Limb (tissue), 2 donors: ENCODE measurements around the gene PRUNE2.
"Not testable (repeated sequence)": the region's sequence is repeated elsewhere in the genome, so short reads cannot be mapped to it uniquely, and the experiment has no call there.

Experiments
- DNase-seq, 2 donors: peaks; one replicate each; pipeline ENCODE4 v3.0.0-alpha.2; 2016; ENCODE audit errors: extremely low spot score in 2 of 2

The PRUNE2 gene

DNA sequence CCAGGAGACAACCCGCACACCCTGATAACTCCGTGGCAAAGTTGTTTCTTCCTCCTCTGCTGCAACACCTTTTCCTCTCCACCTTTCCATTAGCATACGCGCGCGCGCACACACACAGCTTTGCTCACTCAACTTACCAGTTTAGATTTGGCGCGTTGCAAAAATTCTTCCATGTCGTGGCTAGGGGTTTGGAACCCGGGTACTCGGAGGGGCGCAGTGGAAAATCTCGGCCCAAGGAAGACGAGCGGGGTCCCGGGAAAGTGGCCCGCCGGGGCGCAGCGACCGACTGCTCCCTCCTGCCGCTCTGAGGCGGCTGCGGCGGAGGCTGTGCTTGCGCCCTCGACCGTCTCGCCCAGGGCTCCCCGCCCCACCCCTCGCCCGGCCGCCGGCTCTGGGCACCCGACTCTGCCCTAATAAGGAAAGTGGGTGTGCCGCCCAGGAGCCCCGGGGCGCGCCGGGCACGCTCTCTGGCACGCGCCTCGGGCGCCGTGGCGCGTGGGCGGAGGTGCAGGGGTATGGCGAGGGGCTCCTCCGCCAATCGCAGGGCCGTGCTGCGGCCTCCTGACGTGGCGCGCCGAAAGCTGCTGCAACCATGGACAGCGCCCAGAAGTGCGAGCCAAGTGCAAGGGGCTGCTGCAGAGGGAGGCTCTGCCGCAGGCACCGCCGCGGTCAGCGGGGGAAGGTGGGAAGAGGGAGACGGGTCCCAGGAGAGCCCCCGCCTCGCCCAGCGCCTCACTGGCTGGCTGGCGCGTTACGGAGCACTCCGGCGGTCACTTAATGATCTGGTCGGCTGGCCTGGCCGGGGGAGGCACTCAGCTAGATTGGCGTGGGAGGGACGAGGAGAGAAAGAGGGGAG is at the start of gene PRUNE2:
Gene PRUNE2, minus strand, starts transcription at position 324 of the 856 bp plus-strand sequence. Its CDS starts 151 bp downstream, at position 173.
- DNase-seq = peak; percentile 76 to 89

DNA sequence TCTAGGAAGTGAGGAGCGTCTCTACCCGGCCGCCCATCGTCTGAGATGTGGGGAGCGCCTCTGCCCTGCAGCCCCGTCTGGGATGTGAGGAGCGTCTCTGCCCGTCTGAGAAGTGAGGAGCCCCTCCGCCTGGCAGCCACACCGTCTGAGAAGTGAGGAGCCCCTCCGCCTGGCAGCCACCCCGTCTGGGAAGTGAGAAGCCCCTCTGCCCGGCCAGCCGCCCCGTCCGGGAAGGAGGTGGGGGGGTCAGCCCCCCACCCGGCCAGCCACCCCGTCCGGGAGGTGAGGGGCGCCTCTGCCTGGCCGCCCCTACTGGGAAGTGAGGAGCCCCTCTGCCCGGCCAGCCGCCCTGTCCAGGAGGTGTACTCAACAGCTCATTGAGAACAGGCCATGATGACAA is 49.5 kb upstream of the PRUNE2 start:
- not testable (repeated sequence) for DNase-seq

- no peak for DNase-seq
Measured at GRCh38 chr9:76949865-76950264, 44.0 kb upstream of the PRUNE2 start.

DNA sequence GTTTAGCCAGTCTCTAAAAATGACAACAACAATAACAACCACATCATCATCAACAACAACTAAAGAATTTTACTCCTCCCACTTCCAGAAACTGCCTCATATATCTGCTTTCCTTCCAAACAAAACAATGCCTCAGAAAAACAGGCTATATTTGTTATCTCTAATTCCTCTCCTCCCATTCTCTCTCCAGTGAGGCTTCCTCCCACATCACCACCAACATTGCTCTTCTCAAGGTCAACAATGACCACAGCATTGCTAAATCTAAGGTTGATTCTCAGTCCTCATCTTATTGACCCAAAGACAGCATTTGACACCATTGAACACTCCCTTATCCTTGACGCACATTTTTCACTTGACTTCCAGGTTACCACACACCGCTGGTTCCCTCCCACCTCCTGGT is 38.1 kb upstream of the PRUNE2 start:
- no peak for DNase-seq

DNA sequence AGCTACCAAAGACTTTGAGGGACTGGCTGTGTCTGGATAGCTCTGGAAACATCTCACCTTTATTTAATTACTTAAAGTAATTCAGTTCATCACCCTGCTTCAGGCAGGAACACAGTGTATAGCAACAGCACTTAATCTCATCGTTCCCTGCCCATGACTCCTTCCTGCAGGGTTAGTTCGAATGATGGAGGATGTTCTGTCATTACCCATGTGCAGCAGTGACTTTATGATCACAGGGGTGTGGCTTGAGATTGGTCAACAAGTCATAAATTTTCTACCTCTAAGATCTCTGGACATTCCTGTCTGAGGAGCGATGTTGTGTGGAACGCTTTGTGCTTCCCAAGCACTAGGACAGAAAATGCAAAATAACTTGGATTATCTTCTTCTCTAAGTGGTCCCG is 37.1 kb upstream of the PRUNE2 start:
- no peak for DNase-seq

DNA sequence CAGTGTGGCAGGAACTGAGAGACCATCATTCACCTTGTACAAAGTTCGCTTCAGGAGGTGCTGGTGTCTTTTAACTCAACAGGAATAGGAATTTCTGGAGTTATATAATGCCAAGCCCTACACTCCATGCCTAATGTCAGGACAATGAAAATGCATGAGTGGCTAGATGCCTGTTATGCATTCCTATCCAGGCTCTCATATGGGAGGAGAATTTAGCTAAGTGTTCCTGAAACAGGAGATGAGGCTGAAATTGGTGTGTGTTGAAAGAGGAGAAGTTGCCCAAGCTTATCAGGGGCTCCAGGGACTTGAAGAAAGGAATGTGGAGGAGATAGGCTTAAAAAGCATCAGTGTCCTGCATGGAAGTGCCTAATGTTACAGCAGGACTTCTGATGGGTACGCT is 26.8 kb upstream of the PRUNE2 start:
- DNase-seq = no peak

DNA sequence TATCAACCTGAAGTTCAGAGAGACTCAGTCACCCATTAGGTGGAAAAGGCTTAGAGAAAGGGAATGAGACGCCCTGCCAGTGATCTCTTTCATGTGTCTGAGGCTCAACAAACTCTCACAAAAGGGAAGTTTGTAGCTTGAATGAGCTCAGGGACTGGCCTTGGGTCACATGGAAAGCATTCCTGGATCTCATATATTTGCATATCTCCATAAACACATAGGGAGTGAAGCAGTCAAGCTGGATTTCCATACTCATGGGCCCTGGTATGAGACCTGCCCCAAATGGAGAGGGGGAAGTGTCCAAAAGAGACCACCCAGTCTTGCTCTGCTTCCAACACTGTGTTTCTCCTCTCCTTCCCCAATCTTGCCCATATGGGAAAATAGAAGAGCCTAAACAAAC is 26.4 kb upstream of the PRUNE2 start:
- DNase-seq = no peak

GRCh38 chr9:76927540-76928240 is 21.8 kb upstream of the PRUNE2 start:
- no peak for DNase-seq

DNA sequence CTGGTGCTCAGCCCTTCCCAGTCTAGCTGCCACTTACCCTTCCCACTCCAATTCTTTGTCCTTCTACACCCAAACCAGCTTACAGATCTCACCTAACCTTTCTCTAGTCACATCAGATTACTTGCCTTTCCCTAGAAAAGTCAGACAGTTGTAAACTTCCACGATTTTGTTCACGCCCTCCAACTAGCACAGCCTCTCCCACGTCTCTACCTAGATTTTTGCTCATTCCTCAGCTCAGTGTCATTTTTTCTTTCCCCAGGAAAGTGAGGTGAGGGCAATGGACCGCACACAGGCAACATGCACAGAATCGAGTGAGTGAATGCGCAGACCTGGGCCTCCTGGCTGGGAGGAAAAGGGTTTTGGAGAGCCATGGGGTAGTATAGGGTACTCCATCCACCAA is 20.9 kb upstream of the PRUNE2 start:
- no peak for DNase-seq

- no peak for DNase-seq
Measured at GRCh38 chr9:76926324-76926741, 20.4 kb upstream of the PRUNE2 start.

GRCh38 chr9:76921165-76921564 is 15.3 kb upstream of the PRUNE2 start:
- DNase-seq = no peak

DNA sequence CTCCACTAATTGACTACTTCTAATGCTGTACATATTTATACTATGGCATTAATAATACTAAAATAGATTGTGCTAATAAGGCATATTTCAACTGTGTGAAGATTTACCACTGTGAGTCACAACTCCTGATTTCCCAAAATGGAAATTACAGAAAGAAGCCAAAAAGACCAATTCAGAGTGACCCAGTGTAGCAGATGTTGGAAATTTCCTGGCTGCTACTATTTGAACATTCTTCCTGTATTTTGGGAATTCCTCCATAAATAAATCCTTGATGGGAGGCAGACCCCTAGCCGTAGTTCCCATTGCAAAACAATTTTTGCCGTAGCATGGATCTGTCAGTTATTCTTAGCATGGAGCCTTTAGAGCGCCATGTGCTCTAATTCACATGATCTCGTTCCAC is 11.4 kb upstream of the PRUNE2 start:
- DNase-seq = no peak

DNA sequence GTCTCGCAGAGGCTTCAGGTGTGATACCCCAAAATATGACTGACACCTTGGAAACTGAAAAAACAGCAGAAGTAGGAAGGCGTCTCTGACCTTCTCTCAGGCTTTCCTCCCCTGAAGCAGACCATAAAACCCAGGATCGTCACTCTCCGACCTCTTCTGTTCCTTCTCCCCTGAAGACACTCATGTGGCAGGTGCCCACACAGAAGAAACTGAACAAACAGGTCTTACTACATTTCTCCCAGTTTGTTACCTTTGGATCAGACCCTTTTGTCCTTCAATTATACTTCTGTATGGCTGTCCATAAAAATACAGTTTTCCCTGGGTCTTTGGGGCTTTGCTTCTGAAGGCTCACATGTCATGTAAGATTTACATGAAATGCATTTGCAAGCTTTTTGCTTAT is 10.3 kb upstream of the PRUNE2 start:
- no peak for DNase-seq

DNA sequence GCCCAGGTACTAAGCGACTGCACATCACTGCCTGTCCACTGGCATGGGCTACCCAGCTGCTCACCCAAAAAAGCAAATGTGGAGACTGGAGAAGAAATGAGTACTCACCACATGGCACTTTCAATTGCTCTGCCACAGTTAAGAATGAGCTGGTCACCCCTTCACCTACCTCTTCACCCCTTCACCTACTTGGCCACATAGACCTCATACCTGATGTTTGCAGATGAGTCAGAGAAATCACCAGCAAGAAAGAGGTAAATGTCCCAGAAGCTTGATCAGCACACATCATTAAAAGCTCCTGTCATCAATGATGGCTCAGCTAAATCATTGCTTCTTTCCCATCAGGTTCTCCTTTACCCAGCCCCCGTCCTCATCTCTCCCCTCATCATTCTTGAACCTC is 7.6 kb upstream of the PRUNE2 start:
- DNase-seq = no peak

DNA sequence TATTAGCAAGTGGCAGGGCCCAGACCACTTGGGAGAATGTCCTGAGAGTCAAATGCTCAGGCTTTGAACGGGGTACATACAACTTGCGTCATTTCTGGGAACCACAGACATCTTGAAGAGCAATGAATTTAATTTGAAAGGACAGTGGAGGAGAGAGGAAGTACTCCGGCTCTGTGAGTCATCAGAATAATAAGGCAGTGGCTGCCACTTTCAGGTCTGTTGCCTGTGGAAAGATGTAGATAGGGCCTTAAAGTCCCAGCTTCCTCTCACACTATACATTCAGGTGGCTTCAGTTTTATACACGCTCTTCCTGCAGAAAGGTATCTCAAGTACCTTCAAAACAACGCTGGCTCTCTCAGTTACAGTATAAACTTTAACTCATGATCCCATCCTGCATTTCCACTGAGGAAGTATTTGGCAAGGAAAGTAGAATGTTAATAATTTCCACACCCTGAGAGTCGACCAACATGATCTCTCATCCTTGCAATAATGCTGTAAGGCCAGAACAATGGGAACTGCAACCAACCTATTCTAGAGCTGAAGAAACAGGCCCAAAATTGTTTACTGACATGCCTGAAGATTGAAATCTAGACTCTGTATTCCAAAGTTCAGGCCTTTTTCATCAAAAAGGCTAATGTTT is 6.8 kb upstream of the PRUNE2 start:
- no peak for DNase-seq

- no peak for DNase-seq
Measured at GRCh38 chr9:76911971-76912370, 6.1 kb upstream of the PRUNE2 start.

DNA sequence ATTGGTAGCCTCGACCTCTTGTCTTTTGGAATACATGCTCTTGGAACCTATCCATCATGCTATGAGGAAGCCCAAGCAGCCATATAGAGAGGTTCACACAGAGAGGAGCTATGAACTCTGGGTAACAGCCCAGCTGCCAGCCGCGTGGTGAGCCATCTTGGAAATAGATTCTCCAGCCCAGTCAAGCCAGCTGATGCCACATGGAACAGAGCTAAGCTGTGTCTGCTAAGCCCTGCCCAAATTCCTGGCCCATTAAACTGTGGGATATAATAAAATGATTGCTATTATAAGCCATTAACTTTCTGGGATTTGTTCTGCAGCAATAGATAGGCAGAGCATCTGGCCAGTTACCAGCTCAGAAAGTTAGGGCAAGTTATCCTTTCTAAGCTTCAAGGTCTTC is 4.9 kb upstream of the PRUNE2 start:
- no peak for DNase-seq

DNA sequence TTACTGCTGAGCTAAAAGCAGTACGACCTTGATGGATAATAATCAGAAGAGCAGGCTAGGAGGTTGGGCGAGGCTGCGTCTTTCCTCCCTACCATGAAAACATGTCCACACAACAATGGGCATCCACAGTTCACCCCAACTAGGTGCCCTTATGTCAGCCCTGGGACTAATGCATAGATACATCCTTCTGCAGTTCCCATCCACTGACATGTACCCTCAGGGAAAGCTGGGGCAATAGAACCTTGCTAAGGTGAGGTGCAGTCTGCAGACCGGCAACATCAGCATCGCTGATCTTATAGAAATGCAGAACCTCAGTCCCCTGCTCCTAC is 697 bp upstream of the PRUNE2 start:
- DNase-seq = no peak

DNA sequence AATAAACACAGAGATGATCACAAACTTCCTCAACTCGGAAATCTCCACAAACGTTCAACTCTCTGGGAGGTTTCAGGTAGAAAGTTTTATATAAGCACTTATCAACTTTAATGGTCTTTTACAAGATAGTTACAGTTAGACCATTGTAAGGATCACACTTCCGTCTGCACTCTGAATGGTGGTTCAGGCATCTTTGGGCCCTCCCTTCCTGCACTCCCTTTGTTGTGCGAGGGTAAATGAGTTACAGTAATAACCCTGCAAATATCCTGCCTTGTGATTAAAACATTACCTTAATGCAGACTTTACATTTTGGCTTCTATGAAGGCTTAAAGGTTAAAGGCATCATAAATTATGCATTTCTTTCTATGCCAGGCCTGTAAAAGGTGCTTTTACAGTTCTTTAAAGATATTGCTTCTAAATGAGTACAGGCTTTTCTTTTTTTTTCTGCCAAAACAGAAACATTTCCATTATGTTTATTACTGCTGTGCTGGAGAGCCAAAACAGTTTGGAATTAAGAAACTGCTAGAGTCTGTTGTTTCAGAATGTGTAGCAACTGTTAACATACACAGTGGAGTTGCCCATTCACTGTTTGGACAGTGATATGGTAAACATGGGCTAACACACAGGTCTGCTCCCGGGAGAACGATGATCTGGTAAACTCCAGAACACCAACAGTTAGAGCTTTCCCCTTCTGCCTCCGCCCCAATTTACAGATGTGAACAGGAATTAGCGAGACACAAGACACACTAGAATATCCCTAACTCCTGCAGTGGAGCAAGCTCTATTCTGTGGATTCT is 1.1 kb downstream of the PRUNE2 start:
- DNase-seq = no peak

- no peak for DNase-seq
Measured at GRCh38 chr9:76902395-76902794, 3.5 kb downstream of the PRUNE2 start.

DNA sequence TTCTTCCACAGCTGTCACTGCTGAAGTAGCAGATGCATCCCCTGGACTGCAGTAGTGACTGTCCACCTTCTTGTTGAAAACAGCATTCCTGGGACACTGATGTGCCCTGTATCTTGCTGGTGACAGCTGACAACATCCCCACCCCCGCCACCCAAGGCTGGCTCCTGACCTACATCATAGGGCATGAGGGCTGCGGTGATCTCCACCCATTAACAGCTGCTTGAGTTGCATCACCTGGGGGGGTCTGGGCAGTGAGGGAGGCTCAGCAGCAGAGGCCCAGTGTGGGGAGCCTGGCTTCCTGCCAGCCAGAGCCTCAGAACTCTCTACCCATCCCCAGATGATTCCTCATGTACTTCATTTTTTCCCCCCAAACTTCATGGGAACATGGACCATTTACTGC is 4.1 kb downstream of the PRUNE2 start:
- DNase-seq = peak in 1 of 2 donors; percentile 28
